PFSK-1 (cell line): Measurements from ENCODE around the gene ZNF264.

Experiments used
- FOXP2 ChIP-seq: optimal IDR thresholded peaks from 2 replicates; pipeline ENCODE3; 2011; ENCODE audit warnings: borderline replicate concordance, control low read depth, inconsistent platforms; ENCODE audit not compliant: insufficient read depth; ENCODE audit errors: extremely low read length, extremely low read depth
- POLR2AphosphoS5 ChIP-seq: IDR thresholded peaks from 2 replicates; pipeline ENCODE4 v1.6.1; 2012; ENCODE audit warnings: low read depth, mild to moderate bottlenecking, control low read depth, low read length, moderate library complexity
- REST ChIP-seq, 2 experiments: IDR thresholded peaks; 2 replicates each; pipeline versions ENCODE4 v1.6.1 to v1.8.0; 2011 to 2012; ENCODE audit warnings: low read depth in 2 of 2, low read length in 2 of 2, control low read depth in 1 of 2, inconsistent platforms in 1 of 2, mild to moderate bottlenecking in 1 of 2, moderate library complexity in 1 of 2; ENCODE audit not compliant: insufficient read depth in 1 of 2
- SIN3A ChIP-seq: IDR thresholded peaks from 2 replicates; pipeline ENCODE4 v1.6.1; 2012; ENCODE audit warnings: mild to moderate bottlenecking, low read length, moderate library complexity, borderline replicate concordance; ENCODE audit not compliant: insufficient read depth
- TAF1 ChIP-seq: IDR thresholded peaks from 2 replicates; pipeline ENCODE4 v1.6.1; 2012; ENCODE audit warnings: low read length, control low read depth, borderline replicate concordance; ENCODE audit not compliant: insufficient read depth

Gene ZNF264

GRCh38 chr19:57165846-57166245, 25.5 kb upstream of the ZNF264 start:
- no peak for TF ChIP-seq POLR2AphosphoS5
- no peak for TF ChIP-seq REST (IDR thresholded peaks at IDR 0.05; ENCODE audit: insufficient read depth in 1 of 2, low read depth in 2 of 2, low read length in 2 of 2)
- no peak for TF ChIP-seq TAF1
- no peak for TF ChIP-seq FOXP2
- TF ChIP-seq SIN3A, result no peak

- no peak for TF ChIP-seq FOXP2
- TF ChIP-seq SIN3A, result no peak
- TF ChIP-seq TAF1, result no peak
- TF ChIP-seq POLR2AphosphoS5, result no peak
- TF ChIP-seq REST (IDR thresholded peaks at IDR 0.05; ENCODE audit: insufficient read depth in 1 of 2, low read depth in 2 of 2, low read length in 2 of 2), result no peak
Observed at GRCh38 chr19:57167385-57167784, 23.9 kb upstream of the ZNF264 start, which contains the start of gene DUXA. Gene DUXA, minus strand, starts transcription at chr19:57167485. Its CDS starts 42 bp downstream, at chr19:57167443.

- TF ChIP-seq TAF1 (no peak), SIN3A (no peak), FOXP2 (no peak), REST (IDR thresholded peaks at IDR 0.05; ENCODE audit: insufficient read depth in 1 of 2, low read depth in 2 of 2, low read length in 2 of 2) (no peak), POLR2AphosphoS5 (no peak)
Observed at GRCh38 chr19:57171551-57172081, 19.7 kb upstream of the ZNF264 start.

GRCh38 chr19:57190301-57190700, 999 bp upstream of the ZNF264 start:
- no peak for TF ChIP-seq FOXP2
- TF ChIP-seq POLR2AphosphoS5, result no peak
- TF ChIP-seq REST (IDR thresholded peaks at IDR 0.05; ENCODE audit: insufficient read depth in 1 of 2, low read depth in 2 of 2, low read length in 2 of 2), result no peak
- TF ChIP-seq SIN3A, result no peak
- no peak for TF ChIP-seq TAF1

GRCh38 chr19:57192077-57192420, 749 bp downstream of the ZNF264 start:
- TF ChIP-seq TAF1, result no peak
- TF ChIP-seq POLR2AphosphoS5, result no peak
- no peak for TF ChIP-seq FOXP2
- TF ChIP-seq SIN3A, result no peak
- TF ChIP-seq REST (IDR thresholded peaks at IDR 0.05; ENCODE audit: insufficient read depth in 1 of 2, low read depth in 2 of 2, low read length in 2 of 2), result no peak
